Thoracic aorta (tissue), 2 donors: ENCODE results near the gene KRT6B. TPM values are rescaled to one million over a fixed set of nuclear protein-coding genes. Genes with fewer than 3 reads are reported as not detected.

Experiments used
- ATAC-seq: fragments of 150-250 bp; one replicate; pipeline ENCODE4 v1.8.0; 2017; ENCODE audit warnings: low read depth; ENCODE audit not compliant: insufficient number of reproducible peaks, low FRiP score
- DNase-seq: peaks from one replicate; pipeline ENCODE4 v3.0.0-alpha.2; 2020; ENCODE audit warnings: low spot score
- H3K27ac ChIP-seq, 2 donors: fragments of 200-600 bp; sonication (generic); 1 replicate in 1 of 2; 2 replicates in 1 of 2; pipeline ENCODE4 v1.5.1; 2016; ENCODE audit warnings: mild to moderate bottlenecking in 2 of 2, moderate library complexity in 2 of 2
- H3K27me3 ChIP-seq: fragments of 200-600 bp; sonication (generic); replicated peaks from 2 replicates; pipeline ENCODE4 v1.6.0; 2016; ENCODE audit warnings: mild to moderate bottlenecking; ENCODE audit not compliant: insufficient read depth
- H3K36me3 ChIP-seq: fragments of 200-600 bp; sonication (generic); one replicate; pipeline ENCODE4 v1.5.1; 2016
- H3K4me1 ChIP-seq, 2 donors: fragments of 200-600 bp; sonication (generic); 1 replicate in 1 of 2; 2 replicates in 1 of 2; pipeline versions ENCODE4 v1.5.1 to v1.6.0; 2016; ENCODE audit warnings: low read depth in 2 of 2, mild to moderate bottlenecking in 1 of 2; ENCODE audit not compliant: control insufficient read depth in 1 of 2
- H3K4me3 ChIP-seq: fragments of 200-600 bp; sonication (generic); 2 replicates; pipeline ENCODE4 v1.5.1; 2016; ENCODE audit warnings: mild to moderate bottlenecking
- H3K9me3 ChIP-seq: fragments of 200-600 bp; sonication (generic); 2 replicates; pipeline ENCODE4 v1.5.1; 2016
- total RNA-seq, 2 donors: library from RNA; depleted of rRNA; stranded (reverse); fragments of >200 nt; gene quantifications; one replicate each; pipeline versions ENCODE4 v1.1.0 to v1.2.3, GENCODE V29; 2016
- TF ChIP-seq, protein P1 (sequence below): fragments of 200-600 bp; sonication (generic); IDR thresholded peaks from one replicate; pipeline ENCODE4 v1.5.1; 2019; ENCODE audit warnings: antibody characterized with exemption

The KRT6B gene
- total RNA-seq, 2 donors from 2014 or later: 0.41 TPM; not detected in 1

DNA sequence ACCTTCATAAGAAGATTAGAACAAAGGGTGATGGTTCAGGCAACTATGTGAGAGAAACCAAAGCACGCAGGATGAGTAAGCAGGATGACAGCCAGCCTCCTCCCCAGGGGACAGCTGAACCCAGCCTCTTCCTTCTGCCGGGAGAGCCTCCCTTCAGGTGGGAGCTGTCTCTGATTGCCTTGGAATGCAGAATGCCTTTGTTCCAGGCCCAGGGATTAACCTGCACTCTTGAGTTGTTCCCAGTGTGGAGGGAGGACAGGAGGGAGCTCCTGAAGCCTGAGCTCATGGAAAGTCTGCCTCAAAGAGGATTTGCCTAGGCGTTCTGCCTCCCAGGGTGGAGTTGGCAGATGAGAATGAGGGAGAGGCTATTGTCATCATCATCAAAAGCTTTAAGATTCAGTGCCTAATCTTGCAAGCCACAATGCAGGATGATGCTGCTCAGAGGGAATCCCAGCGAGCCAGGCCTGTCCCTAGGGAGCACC, 44.7 kb upstream of the KRT6B start:
- no peaks in the 10 kb centered on the region for H3K4me1 ChIP-seq
- no peaks in the 10 kb centered on the region for H3K36me3 ChIP-seq
- no peaks in the 10 kb centered on the region for H3K27me3 ChIP-seq
- no peaks in the 10 kb centered on the region for H3K9me3 ChIP-seq
- DNase-seq (no peak), ATAC-seq (no peak)
- TF ChIP-seq, protein P1, sequence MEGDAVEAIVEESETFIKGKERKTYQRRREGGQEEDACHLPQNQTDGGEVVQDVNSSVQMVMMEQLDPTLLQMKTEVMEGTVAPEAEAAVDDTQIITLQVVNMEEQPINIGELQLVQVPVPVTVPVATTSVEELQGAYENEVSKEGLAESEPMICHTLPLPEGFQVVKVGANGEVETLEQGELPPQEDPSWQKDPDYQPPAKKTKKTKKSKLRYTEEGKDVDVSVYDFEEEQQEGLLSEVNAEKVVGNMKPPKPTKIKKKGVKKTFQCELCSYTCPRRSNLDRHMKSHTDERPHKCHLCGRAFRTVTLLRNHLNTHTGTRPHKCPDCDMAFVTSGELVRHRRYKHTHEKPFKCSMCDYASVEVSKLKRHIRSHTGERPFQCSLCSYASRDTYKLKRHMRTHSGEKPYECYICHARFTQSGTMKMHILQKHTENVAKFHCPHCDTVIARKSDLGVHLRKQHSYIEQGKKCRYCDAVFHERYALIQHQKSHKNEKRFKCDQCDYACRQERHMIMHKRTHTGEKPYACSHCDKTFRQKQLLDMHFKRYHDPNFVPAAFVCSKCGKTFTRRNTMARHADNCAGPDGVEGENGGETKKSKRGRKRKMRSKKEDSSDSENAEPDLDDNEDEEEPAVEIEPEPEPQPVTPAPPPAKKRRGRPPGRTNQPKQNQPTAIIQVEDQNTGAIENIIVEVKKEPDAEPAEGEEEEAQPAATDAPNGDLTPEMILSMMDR: no peak
- H3K4me3 ChIP-seq: no peak overlapping the region
- H3K27ac ChIP-seq: no peak overlapping the region

DNA sequence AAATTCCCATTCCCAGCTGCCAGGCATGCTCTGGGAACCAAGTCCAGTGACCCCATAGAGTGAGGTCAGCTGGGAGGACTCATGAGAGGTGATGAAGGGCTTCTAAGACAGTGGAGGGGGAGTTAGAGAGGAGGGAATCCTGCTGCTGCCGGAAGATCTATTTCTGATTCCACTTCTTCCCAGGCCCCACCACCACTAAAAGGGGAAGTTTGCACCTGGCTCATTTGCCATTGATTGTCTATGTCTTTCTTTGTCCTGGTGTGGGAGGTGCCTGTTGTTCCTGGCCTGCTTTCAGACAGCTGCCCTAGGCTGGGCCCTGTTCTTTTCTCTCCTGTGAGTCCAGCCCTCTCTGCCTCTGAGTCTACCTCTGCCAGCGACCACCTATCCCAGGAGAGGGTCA, 44.1 kb upstream of the KRT6B start:
- no peak for ATAC-seq
- Histone ChIP-seq H3K9me3 (no peaks in the 10 kb centered on the region), H3K4me1 (no peaks in the 10 kb centered on the region), H3K27ac (no peak overlapping the region), H3K27me3 (no peaks in the 10 kb centered on the region), H3K4me3 (no peak overlapping the region), H3K36me3 (no peaks in the 10 kb centered on the region)
- TF ChIP-seq, protein P1: no peak
- DNase-seq: no peak

DNA sequence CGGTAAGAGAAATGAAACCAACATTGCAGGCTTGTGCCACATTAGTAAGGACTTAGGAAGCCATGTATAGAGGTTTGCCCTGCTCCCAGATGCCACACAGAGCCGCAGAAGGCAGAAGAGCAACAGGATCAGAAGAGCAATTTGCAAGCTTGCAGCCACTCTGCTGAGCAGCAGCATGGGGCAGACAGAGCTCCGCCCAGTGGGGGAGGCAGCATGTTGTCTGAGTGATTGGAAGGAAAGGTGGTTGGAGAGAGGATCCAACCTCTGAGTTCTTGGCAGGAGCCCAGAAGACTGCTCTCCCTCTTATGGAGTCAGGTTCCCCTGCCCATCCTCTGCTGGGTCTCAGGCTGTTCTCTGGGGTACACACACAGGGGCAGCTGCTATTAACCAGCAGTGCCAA, 43.4 kb upstream of the KRT6B start:
- H3K4me1 ChIP-seq: no peaks in the 10 kb centered on the region
- TF ChIP-seq, protein P1: no peak
- no peak for ATAC-seq
- H3K9me3 ChIP-seq: no peaks in the 10 kb centered on the region
- H3K27me3 ChIP-seq: no peaks in the 10 kb centered on the region
- H3K36me3 ChIP-seq: no peaks in the 10 kb centered on the region
- H3K4me3 ChIP-seq: no peak overlapping the region
- H3K27ac ChIP-seq: no peak overlapping the region
- no peak for DNase-seq

DNA sequence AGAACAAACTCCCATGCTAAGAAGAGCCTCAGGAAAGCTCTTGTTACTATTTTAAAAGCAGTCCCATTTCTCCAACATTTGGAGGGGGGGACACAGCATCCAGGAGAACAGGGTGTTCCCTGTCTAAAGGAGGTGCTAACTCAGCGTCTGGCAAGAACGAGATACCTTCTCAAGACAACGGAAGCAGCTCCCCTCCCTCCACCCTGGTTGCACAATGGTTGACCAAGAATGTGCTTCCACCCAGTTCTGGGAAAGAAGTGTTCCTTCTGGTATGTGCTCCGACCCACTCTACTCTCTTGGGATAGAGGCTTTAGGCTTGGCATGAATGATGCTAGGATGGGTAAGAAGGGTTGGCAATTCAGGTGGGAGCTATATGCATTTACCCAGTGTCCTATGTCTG, 42.6 kb upstream of the KRT6B start:
- no peak for DNase-seq
- no peak for ATAC-seq
- Histone ChIP-seq H3K4me1 (no peaks in the 10 kb centered on the region), H3K27ac (no peak overlapping the region), H3K36me3 (no peaks in the 10 kb centered on the region), H3K9me3 (no peaks in the 10 kb centered on the region), H3K4me3 (no peak overlapping the region), H3K27me3 (no peaks in the 10 kb centered on the region)
- TF ChIP-seq, protein P1: no peak

GRCh38 chr12:52494100-52494499, 42.2 kb upstream of the KRT6B start:
- ATAC-seq (no peak), DNase-seq (no peak)
- Histone ChIP-seq H3K9me3 (no peaks in the 10 kb centered on the region), H3K4me3 (no peak overlapping the region), H3K36me3 (no peaks in the 10 kb centered on the region), H3K27me3 (no peaks in the 10 kb centered on the region), H3K4me1 (no peaks in the 10 kb centered on the region), H3K27ac (no peak overlapping the region)
- TF ChIP-seq, protein P1: no peak
